GM19452 (cell line): Measurements from ENCODE around the gene LINGO1.

Experiments
- ATAC-seq: cut with Tn5 transposase; IDR thresholded peaks from one replicate; pipeline ENCODE4 v1.9.1; 2021; ENCODE audit not compliant: unreplicated experiment

The LINGO1 gene

GRCh38 chr15:77597804-77598453 lies 34.8 kb downstream of the LINGO1 start:
- no peak for ATAC-seq

- ATAC-seq = no peak
These were observed 35.6 kb downstream of the LINGO1 start for GRCh38 chr15:77596821-77597803.

GRCh38 chr15:77595231-77595630 lies 37.5 kb downstream of the LINGO1 start:
- ATAC-seq = no peak

GRCh38 chr15:77592758-77593157 lies 40.0 kb downstream of the LINGO1 start:
- no peak for ATAC-seq

GRCh38 chr15:77591968-77592613 lies 40.6 kb downstream of the LINGO1 start:
- ATAC-seq = no peak

- ATAC-seq = no peak
These were observed 42.9 kb downstream of the LINGO1 start for GRCh38 chr15:77589839-77590238.

GRCh38 chr15:77588126-77588525 lies 44.6 kb downstream of the LINGO1 start:
- ATAC-seq = no peak

GRCh38 chr15:77584691-77585090 lies 48.0 kb downstream of the LINGO1 start:
- no peak for ATAC-seq

- ATAC-seq = no peak
These were observed 48.5 kb downstream of the LINGO1 start for GRCh38 chr15:77584201-77584600.

- ATAC-seq = no peak
These were observed 49.9 kb downstream of the LINGO1 start for GRCh38 chr15:77582763-77583162.

- no peak for ATAC-seq
These were observed 50.7 kb downstream of the LINGO1 start for GRCh38 chr15:77581896-77582569.

GRCh38 chr15:77580996-77581682 lies 51.6 kb downstream of the LINGO1 start:
- no peak for ATAC-seq

- no peak for ATAC-seq
These were observed 53.1 kb downstream of the LINGO1 start for GRCh38 chr15:77579498-77580188.

GRCh38 chr15:77578641-77579372 lies 53.9 kb downstream of the LINGO1 start:
- ATAC-seq = no peak

GRCh38 chr15:77577366-77577950 lies 55.3 kb downstream of the LINGO1 start:
- ATAC-seq = no peak

- no peak for ATAC-seq
These were observed 56.2 kb downstream of the LINGO1 start for GRCh38 chr15:77576538-77576937.

GRCh38 chr15:77575203-77575934 lies 57.3 kb downstream of the LINGO1 start:
- ATAC-seq = no peak

GRCh38 chr15:77574521-77575202 lies 58.0 kb downstream of the LINGO1 start:
- no peak for ATAC-seq
